Measurements from ENCODE around the gene RASAL2.
"Not testable (repeated sequence)": the region's sequence is repeated elsewhere in the genome, so short reads cannot be mapped to it uniquely, and the experiment has no call there.

RASAL2 gene

DNA sequence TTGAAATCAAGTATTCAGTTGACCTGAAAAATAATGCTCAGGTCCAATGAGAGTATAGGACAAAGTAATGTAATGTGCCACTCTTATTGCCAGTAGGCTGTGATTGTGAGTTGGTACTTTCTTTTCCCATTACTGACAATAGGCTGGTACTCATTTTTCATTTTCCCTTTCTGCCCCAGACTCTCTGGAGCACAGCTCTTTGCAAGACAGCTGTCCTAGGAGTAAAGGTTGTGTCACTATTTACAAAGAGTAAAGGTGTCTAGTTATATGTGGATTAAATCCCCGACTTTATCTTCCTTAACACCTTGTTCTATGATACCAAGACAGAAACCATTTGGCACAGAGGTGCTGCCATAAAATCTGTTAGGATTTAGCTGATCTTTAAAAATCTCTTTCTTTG lies 32.3 kb upstream of the RASAL2 start:
- Mint-ChIP-seq H3K9me3 (peaks cover 13% of the 10 kb centered on the region), H3K27ac (no peak overlapping the region), H3K36me3 (no peaks in the 10 kb centered on the region), H3K4me3 (no peak overlapping the region), H3K4me1 (no peaks in the 10 kb centered on the region)
- no peak for DNase-seq (ENCODE audit: low spot score in 2 of 2)
- no peak for ATAC-seq

DNA sequence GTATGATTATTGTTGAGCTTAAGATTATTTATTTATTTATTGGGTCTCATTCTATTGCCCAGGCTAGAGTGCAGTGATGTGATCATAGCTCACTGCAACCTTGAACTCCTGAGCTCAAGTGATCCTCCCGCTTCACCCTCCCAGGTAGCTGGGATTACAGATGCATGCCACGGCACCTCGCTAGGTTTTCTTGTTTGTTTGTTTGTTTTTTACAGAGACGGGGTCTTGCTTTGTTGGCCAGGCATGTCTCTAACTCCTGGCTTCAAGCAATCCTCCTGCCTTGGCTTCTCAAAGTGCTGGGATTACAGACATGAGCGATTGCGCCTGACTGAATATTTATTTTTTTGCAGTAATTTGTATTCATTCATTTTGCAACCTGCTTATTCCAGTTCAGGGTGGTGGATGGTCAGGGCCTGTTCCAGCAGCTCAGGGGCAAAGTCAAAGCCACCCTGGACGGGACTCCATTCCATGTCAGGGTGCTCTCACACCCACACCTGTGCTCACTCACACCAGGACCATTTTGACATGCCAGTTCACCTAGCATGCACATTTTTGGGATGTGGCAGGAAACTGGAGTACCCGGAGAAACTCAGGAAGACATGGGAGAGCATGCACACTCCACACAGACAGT lies 29.6 kb upstream of the RASAL2 start:
- H3K4me3 Mint-ChIP-seq = no peak overlapping the region
- no peak overlapping the region for H3K27ac Mint-ChIP-seq
- ATAC-seq (no peak), DNase-seq (ENCODE audit: low spot score in 2 of 2) (no peak)
- peaks cover 21% of the 10 kb centered on the region for H3K9me3 Mint-ChIP-seq
- no peaks in the 10 kb centered on the region for H3K36me3 Mint-ChIP-seq
- H3K4me1 Mint-ChIP-seq = no peaks in the 10 kb centered on the region

- peaks cover 18% of the 10 kb centered on the region for H3K9me3 Mint-ChIP-seq
- ATAC-seq = no peak
- H3K4me1 Mint-ChIP-seq = no peaks in the 10 kb centered on the region
- no peaks in the 10 kb centered on the region for H3K36me3 Mint-ChIP-seq
- no peak for DNase-seq (ENCODE audit: low spot score in 2 of 2)
- H3K4me3 Mint-ChIP-seq = no peak overlapping the region
- H3K27ac Mint-ChIP-seq = no peak overlapping the region
Observed at GRCh38 chr1:178065250-178065649, 28.7 kb upstream of the RASAL2 start.

GRCh38 chr1:178066296-178066907 lies 27.5 kb upstream of the RASAL2 start:
- Mint-ChIP-seq H3K36me3 (no peaks in the 10 kb centered on the region), H3K27ac (no peak overlapping the region), H3K4me1 (no peaks in the 10 kb centered on the region), H3K9me3 (peaks cover 15% of the 10 kb centered on the region), H3K4me3 (no peak overlapping the region)
- DNase-seq (ENCODE audit: low spot score in 2 of 2) (no peak), ATAC-seq (no peak)

- Mint-ChIP-seq H3K36me3 (no peaks in the 10 kb centered on the region), H3K4me1 (no peaks in the 10 kb centered on the region), H3K4me3 (no peak overlapping the region), H3K27ac (no peak overlapping the region), H3K9me3 (peaks cover 15% of the 10 kb centered on the region)
- ATAC-seq = no peak
- DNase-seq (ENCODE audit: low spot score in 2 of 2) = no peak
Observed at GRCh38 chr1:178066908-178067614, 26.8 kb upstream of the RASAL2 start.

GRCh38 chr1:178071811-178072210 lies 22.1 kb upstream of the RASAL2 start:
- Mint-ChIP-seq H3K9me3 (peaks cover 17% of the 10 kb centered on the region), H3K4me1 (no peaks in the 10 kb centered on the region), H3K4me3 (no peak overlapping the region), H3K27ac (no peak overlapping the region), H3K36me3 (no peaks in the 10 kb centered on the region)
- ATAC-seq = no peak
- DNase-seq (ENCODE audit: low spot score in 2 of 2) = no peak

DNA sequence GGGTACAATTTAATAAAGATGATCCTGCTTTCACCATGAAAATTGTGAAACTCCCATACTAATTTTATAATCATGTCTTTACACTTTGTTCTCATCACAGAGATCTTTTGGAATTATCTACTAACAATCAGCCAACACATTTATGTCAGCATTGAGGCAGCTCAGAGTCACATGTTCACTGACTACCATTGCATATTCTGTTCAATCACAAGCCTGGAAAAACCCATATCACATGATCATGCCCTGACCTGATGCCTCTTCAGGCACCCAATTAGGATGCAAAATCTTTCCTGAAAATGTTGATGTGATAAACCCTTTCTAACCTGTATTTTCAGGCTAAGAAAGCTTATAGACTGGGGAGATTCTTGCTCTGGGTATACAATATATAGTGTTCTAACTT lies 21.6 kb upstream of the RASAL2 start:
- H3K36me3 Mint-ChIP-seq = no peaks in the 10 kb centered on the region
- DNase-seq (ENCODE audit: low spot score in 2 of 2) = no peak
- no peaks in the 10 kb centered on the region for H3K4me1 Mint-ChIP-seq
- ATAC-seq = no peak
- H3K9me3 Mint-ChIP-seq = peaks cover 18% of the 10 kb centered on the region
- no peak overlapping the region for H3K27ac Mint-ChIP-seq
- H3K4me3 Mint-ChIP-seq = no peak overlapping the region

DNA sequence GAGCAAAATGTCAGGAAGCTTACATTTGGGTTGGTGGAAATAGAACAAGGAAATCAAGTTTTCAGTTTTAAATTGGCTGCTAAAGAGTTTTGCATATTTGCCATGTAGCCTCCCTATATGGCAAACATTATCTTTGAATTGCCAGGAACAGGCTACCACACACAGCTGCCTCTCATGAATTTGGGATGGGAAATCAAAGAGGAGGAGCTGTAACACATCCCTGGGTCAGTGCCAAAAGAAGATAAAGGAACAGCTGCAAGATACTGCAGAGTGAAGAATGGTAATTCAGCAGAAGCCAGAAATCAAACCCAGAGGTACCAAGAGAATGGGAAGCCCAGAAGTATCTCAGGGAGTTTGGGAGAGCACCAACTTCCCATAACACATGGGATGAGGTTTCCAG lies 18.6 kb upstream of the RASAL2 start:
- Mint-ChIP-seq H3K4me1 (no peaks in the 10 kb centered on the region), H3K36me3 (no peaks in the 10 kb centered on the region), H3K9me3 (peaks cover 21% of the 10 kb centered on the region), H3K27ac (no peak overlapping the region), H3K4me3 (no peak overlapping the region)
- ATAC-seq = no peak
- no peak for DNase-seq (ENCODE audit: low spot score in 2 of 2)

- H3K9me3 Mint-ChIP-seq = peaks cover 21% of the 10 kb centered on the region
- DNase-seq (ENCODE audit: low spot score in 2 of 2) = no peak
- H3K4me1 Mint-ChIP-seq = no peaks in the 10 kb centered on the region
- H3K27ac Mint-ChIP-seq = no peak overlapping the region
- ATAC-seq = no peak
- no peaks in the 10 kb centered on the region for H3K36me3 Mint-ChIP-seq
- no peak overlapping the region for H3K4me3 Mint-ChIP-seq
Observed at GRCh38 chr1:178076607-178077006, 17.3 kb upstream of the RASAL2 start.

- no peaks in the 10 kb centered on the region for H3K4me1 Mint-ChIP-seq
- peaks cover 22% of the 10 kb centered on the region for H3K9me3 Mint-ChIP-seq
- no peak overlapping the region for H3K27ac Mint-ChIP-seq
- DNase-seq (ENCODE audit: low spot score in 2 of 2) = no peak
- H3K36me3 Mint-ChIP-seq = no peaks in the 10 kb centered on the region
- no peak for ATAC-seq
- H3K4me3 Mint-ChIP-seq = no peak overlapping the region
Observed at GRCh38 chr1:178077917-178078316, 16.0 kb upstream of the RASAL2 start.

- ATAC-seq = no peak
- H3K36me3 Mint-ChIP-seq = no peaks in the 10 kb centered on the region
- DNase-seq (ENCODE audit: low spot score in 2 of 2) = no peak
- H3K9me3 Mint-ChIP-seq = peaks cover 23% of the 10 kb centered on the region
- no peak overlapping the region for H3K27ac Mint-ChIP-seq
- no peak overlapping the region for H3K4me3 Mint-ChIP-seq
- no peaks in the 10 kb centered on the region for H3K4me1 Mint-ChIP-seq
Observed at GRCh38 chr1:178086294-178086693, 7.6 kb upstream of the RASAL2 start.

DNA sequence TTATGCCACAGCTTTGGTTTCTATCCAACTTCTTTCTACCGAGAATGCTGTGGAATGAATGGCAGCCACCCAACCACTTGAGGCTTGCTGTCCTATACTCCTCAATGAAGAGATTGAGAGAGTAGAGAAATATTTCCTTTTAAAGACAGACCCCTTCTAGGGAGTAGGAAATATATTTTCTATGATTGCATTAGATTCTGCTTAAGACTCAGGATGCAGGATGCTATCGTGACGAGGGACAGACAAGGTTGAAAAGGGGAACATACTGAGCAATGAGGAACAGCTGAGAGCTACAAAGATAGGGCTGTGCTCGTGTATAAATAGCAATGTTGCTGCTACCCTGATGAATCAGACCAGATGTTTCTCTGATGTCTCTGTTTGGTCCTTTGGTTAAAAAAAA lies 7.1 kb upstream of the RASAL2 start:
- ATAC-seq (no peak), DNase-seq (ENCODE audit: low spot score in 2 of 2) (no peak)
- Mint-ChIP-seq H3K4me1 (no peaks in the 10 kb centered on the region), H3K4me3 (no peak overlapping the region), H3K9me3 (peaks cover 23% of the 10 kb centered on the region), H3K27ac (no peak overlapping the region), H3K36me3 (no peaks in the 10 kb centered on the region)

DNA sequence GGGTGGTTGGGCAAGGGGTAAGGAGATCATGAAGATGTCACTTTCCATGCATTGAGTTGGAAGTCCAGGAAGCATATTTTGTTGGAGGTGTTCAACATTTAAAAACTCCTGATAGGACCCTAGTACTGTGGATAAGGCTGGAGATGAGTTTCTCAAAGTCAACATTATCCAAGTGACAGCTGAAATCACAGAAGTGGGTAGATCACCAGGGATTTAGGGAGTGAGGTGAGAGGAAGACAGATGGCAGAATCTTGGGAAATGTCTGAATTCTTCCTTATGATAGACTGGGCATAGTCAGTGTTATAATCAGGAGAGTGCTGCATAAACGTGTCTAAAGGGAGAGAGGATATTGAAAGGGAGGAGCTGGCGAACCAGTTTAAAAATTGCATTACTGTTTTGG lies 5.3 kb upstream of the RASAL2 start:
- ATAC-seq (no peak), DNase-seq (ENCODE audit: low spot score in 2 of 2) (no peak)
- H3K27ac Mint-ChIP-seq = no peak overlapping the region
- H3K36me3 Mint-ChIP-seq = no peaks in the 10 kb centered on the region
- H3K9me3 Mint-ChIP-seq = peaks cover 16% of the 10 kb centered on the region
- H3K4me1 Mint-ChIP-seq = peaks cover 6% of the 10 kb centered on the region
- H3K4me3 Mint-ChIP-seq = no peak overlapping the region

- not testable (repeated sequence) for ATAC-seq; H3K36me3 Mint-ChIP-seq; DNase-seq (ENCODE audit: low spot score in 2 of 2); H3K4me3 Mint-ChIP-seq; H3K27ac Mint-ChIP-seq; H3K4me1 Mint-ChIP-seq
- H3K9me3 Mint-ChIP-seq = peaks cover 13% of the 10 kb centered on the region
Observed at GRCh38 chr1:178091454-178091853, 2.5 kb upstream of the RASAL2 start.

DNA sequence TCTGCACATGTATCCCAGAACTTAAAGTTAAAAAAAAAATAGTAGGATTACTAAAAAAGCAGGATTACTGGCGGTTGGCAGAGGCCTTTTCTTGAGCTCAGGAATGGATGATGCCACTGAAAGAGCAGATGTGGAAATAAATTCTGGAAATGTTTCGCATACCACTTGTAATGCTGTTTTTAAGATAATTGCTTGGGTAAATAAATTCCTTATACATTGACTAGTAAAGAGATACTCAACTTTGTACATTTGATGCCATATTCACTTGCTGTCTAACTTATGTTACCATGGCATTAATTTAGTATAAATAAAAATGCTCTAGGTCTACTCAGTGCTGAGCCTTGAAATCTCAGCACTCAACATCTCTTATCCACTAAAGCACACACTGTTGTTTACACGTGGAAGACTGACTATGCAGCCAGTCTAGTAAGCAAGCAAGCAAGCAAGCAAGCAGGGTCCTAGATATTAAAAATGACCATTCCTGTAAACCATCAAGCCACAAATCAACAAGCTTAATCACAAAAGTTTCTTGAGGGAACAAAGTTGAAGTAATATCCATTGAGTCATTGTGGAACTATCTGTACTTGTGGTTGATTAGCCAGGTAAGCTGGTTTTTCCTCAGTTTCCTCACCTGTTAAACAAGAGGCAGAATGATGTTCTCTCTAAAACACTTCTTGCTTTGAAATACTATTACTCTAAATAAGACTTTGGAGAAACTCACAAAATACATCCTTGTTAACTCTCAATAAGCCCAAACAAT lies 1.7 kb upstream of the RASAL2 start:
- Mint-ChIP-seq H3K36me3 (no peaks in the 10 kb centered on the region), H3K4me3 (no peak overlapping the region), H3K9me3 (peaks cover 13% of the 10 kb centered on the region), H3K4me1 (peaks cover 6% of the 10 kb centered on the region), H3K27ac (no peak overlapping the region)
- DNase-seq (ENCODE audit: low spot score in 2 of 2) (no peak), ATAC-seq (no peak)

Data from stimulated activated effector memory CD8-positive, alpha-beta T cell treated with anti-CD3 and anti-CD28 coated beads, Interleukin-12 subunit alpha, Interleukin-12 subunit beta, amount 100 ng/mL, for 72 hours (primary cell).